ENCODE measurements around the gene ITPA.

The ITPA gene

DNA sequence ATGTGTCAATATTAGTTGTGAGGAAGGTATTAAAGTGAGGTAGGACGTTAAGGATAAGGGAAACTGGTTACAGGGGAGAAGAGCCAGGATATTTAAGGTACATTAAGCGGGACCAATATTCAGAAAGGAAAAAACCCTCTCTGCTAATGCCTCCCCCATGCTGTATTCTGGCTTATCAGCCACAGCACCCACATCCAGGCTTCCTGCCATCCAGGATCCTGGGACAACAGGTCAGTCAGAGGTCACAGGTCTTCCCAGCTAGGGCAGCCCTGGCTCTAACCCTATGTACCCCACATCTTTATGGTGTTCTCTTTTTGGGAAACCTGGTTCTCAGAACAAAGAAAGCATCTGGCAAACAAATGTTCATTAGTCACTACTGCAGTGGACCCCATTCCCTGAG lies 10.1 kb upstream of the ITPA start:
- TF ChIP-seq, protein P1, sequence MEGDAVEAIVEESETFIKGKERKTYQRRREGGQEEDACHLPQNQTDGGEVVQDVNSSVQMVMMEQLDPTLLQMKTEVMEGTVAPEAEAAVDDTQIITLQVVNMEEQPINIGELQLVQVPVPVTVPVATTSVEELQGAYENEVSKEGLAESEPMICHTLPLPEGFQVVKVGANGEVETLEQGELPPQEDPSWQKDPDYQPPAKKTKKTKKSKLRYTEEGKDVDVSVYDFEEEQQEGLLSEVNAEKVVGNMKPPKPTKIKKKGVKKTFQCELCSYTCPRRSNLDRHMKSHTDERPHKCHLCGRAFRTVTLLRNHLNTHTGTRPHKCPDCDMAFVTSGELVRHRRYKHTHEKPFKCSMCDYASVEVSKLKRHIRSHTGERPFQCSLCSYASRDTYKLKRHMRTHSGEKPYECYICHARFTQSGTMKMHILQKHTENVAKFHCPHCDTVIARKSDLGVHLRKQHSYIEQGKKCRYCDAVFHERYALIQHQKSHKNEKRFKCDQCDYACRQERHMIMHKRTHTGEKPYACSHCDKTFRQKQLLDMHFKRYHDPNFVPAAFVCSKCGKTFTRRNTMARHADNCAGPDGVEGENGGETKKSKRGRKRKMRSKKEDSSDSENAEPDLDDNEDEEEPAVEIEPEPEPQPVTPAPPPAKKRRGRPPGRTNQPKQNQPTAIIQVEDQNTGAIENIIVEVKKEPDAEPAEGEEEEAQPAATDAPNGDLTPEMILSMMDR (conservative IDR thresholded peaks at IDR 0.05): no peak

DNA sequence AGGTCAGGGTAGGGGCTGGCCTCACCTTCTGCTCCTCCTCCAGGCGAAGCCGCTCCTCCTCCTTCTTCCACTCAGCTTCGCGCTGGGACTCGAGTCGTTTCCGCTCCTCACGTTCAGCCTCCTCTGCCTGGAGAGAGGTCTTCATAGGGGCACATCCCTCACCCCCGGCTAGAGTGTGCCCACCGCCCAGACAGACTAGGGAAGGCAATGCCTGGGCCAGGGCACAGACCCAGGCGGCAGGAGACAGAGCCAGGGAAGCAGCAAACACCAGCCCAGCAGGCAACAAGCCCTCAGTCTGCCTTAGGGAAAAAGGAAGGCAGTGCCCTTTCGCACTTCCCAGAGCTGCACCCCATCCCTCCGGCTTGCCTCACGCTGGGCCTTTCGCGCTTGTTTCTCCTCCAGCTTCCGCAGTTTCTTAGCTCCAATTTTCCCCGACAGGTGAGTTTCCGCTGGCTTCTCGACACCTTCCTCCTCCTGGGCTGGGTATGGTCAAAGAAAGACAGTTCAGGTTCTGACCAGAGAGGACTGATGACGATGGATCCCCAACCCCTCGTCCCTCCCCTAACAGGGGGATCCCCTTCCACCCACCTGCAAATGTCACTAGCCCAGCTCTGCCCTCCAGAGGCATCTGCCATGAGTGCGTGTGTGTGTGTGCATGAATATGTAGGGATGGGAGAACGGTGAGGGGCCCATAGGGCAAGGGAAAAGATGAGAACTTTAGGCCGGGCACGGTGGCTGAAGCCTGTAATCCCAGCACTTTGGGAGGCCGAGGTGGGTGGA lies 9.1 kb upstream of the ITPA start:
- TF ChIP-seq, protein P1 (conservative IDR thresholded peaks at IDR 0.05): no peak
- H3K27ac ChIP-seq: no peak overlapping the region

More for the DNA sequence above, 10.1 kb upstream of the ITPA start:
- H3K27ac ChIP-seq: no peak overlapping the region

DNA sequence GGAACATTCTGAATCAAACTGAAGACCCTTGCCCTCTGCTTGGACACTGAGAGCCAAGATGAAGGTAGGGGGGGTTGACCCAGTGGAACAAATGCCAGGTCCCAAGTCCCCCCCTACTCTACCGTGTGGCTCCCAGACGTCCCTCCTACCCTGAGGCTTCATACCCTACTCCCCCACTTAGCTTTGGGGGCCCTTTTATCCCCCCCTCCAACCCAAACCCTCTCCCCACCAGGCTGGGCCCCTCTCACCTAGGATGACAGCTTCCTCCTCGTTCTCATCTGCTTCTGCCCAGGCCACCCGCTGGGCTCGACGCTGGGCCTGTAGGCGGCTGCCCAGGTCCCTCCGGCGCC lies 6.4 kb upstream of the ITPA start:
- H3K27ac ChIP-seq: peak overlapping the region; percentile 95
- TF ChIP-seq, protein P1 (conservative IDR thresholded peaks at IDR 0.05): no peak

DNA sequence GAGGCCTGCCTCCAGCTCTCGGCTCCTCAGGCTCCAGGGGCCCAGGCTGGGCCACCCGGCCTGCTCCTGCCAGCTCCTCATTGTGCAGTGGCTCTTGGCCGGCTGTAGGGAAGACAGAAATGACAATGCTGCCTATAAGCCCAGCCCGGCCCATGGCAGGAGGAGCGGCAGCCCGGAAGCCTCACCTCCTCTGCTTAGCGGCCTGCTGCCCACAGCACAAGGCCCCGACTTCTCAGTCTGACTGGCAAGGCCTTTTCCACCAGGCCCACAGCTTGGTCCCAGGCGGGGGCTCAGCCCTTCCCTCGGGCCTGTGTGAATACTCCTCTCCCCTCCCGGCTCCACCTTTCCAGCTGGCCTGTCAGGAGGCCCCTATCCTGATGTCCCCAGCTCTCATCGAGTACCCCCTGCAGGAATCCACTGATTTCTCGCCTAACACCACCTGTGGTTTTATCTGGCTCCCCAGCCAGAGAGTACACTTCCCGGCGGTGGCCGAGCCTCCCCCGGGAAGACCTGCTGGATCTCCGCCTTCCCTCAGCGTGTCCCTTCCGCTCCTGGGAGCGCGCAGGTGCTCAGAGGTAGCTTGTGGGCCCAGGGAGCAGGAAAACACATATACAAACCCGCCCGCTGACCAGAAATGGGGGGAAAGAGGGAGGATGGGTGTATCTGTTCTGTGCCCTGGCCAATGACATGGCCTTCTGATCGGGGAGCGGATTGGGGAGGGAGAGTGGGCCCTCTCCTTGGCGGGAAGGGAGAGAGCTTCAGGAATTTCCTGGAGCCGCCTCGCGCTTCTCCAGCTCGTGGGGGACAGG lies 5.8 kb upstream of the ITPA start:
- TF ChIP-seq, protein P1 (conservative IDR thresholded peaks at IDR 0.05): no peak
- H3K27ac ChIP-seq: peak overlapping the region; percentile 95

DNA sequence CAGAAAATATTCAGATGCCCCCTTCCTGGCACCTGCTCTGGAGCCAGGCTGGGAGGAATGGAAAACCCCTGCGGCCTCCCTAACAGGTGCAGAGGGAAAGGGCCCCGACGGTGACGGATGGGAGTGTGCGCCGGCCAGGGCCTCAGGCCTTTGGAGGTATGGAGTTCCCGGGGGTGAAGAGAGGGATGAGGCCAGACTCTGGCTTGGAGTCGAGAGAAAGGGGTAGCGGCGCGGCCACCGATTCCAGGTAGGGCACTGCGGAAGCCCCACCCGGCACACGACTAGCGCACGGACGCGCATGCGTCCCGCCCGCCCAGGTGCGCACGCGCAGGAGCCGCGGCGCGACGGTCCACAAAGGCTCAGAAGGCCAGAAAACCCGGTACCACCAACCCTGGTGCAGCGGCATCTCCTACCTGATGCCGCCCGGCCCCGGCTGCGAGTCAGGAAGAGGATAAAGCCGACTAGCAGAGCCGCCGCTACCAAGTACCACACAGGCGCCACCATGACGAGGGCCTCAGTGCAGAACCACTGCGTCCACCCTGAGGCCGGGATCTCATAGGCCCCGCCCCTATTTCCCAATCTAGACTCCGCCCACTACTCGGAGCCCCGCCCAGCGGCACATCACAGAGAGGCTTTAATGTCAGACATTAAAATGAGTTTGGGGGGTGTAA lies 5.0 kb upstream of the ITPA start, which contains the start of gene DDRGK1:
DDRGK1 (minus strand) TSS at position 559 of the 671 bp plus-strand sequence; CDS start at position 504, 55 bp downstream.
- TF ChIP-seq, protein P1 (conservative IDR thresholded peaks at IDR 0.05): no peak
- H3K27ac ChIP-seq: peak within 1 kb of the TSS; percentile 95

DNA sequence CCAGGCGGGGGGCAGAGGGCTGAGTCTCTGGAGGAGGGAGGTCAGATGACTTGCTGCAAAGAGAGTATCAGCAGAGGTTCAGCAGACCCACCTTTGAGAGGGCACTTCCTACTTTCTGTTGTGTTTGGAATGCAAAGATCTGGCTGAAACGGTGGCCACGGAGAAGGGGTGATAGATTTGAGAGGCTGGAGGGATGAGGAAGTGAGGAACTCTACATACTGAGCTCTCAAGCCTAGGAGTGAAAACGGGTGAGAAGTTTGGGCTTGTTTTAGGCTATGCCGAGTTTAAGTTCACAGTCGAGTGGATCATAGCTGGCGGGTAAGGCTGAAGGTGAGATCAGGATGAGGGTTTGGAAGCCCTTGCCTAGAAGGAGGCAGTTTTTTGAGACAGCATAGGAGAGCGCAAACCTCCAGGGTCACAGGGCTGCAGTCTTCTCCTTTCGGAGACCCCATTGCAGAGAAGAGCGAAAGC lies 477 bp upstream of the ITPA start:
- TF ChIP-seq, protein P1 (conservative IDR thresholded peaks at IDR 0.05): no peak

DNA sequence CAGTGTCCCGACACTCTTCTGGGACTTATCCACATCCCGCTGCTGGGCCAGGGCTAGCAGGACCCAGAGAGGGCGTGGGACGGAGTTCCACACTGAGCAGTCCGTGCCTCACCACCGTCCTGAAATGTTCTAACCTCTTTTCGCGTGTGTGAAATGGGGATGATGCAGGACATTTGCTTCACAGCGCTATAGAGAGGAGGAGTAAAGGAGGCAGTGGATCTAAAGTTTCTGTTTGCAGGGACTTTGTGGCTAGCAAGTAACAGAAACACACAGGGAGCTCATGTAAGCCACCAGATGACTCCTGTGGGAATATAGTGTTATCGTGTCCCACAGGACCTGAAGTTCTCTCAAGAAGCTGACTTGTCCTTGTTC lies 634 bp downstream of the ITPA start:
- peak overlapping the region; percentile 89 for H3K27ac ChIP-seq

More for the DNA sequence above, 477 bp upstream of the ITPA start:
- H3K27ac ChIP-seq: peak overlapping the region; percentile 89

More for the DNA sequence above, 634 bp downstream of the ITPA start:
- TF ChIP-seq, protein P1 (conservative IDR thresholded peaks at IDR 0.05): no peak

All from VCaP (cell line).